Stimulated activated CD8-positive, alpha-beta memory T cell treated with anti-CD3 and anti-CD28 coated beads, Interleukin-7, amount 100 ng/mL, for 48 hours (primary cell): ENCODE measurements around the gene AFAP1.

Experiments used
- DNase-seq, 2 donors: peaks; one replicate each; pipeline ENCODE4 v3.0.0-alpha.2; 2020; ENCODE audit warnings: low read depth in 1 of 2; ENCODE audit errors: extremely low read depth in 1 of 2

The AFAP1 gene

GRCh38 chr4:7894677-7895181, 44.9 kb downstream of the AFAP1 start:
- no peak for DNase-seq

GRCh38 chr4:7894098-7894676, 45.5 kb downstream of the AFAP1 start:
- no peak for DNase-seq

- DNase-seq: no peak
These were observed 46.1 kb downstream of the AFAP1 start for GRCh38 chr4:7893539-7893938.

- no peak for DNase-seq
These were observed 47.2 kb downstream of the AFAP1 start for GRCh38 chr4:7892212-7893019.

GRCh38 chr4:7890635-7891393, 48.8 kb downstream of the AFAP1 start:
- DNase-seq: no peak

- DNase-seq: no peak
These were observed 52.2 kb downstream of the AFAP1 start for GRCh38 chr4:7887436-7887835.

GRCh38 chr4:7886007-7886973, 53.4 kb downstream of the AFAP1 start:
- no peak for DNase-seq

- DNase-seq: no peak
These were observed 54.2 kb downstream of the AFAP1 start for GRCh38 chr4:7885216-7886006.

GRCh38 chr4:7880683-7881082, 59.0 kb downstream of the AFAP1 start:
- DNase-seq: no peak

- no peak for DNase-seq
These were observed 60.5 kb downstream of the AFAP1 start for GRCh38 chr4:7879127-7879526.

- no peak for DNase-seq
These were observed 61.3 kb downstream of the AFAP1 start for GRCh38 chr4:7878323-7878722.

GRCh38 chr4:7877176-7877575, 62.5 kb downstream of the AFAP1 start:
- DNase-seq: no peak

- no peak for DNase-seq
These were observed 63.3 kb downstream of the AFAP1 start for GRCh38 chr4:7876201-7876875.

GRCh38 chr4:7874838-7875237, 64.8 kb downstream of the AFAP1 start:
- DNase-seq: no peak

GRCh38 chr4:7873881-7874280, 65.8 kb downstream of the AFAP1 start:
- no peak for DNase-seq

GRCh38 chr4:7872264-7872771, 67.3 kb downstream of the AFAP1 start:
- DNase-seq: no peak

- no peak for DNase-seq
These were observed 68.3 kb downstream of the AFAP1 start for GRCh38 chr4:7871356-7871755.

- no peak for DNase-seq
These were observed 70.7 kb downstream of the AFAP1 start for GRCh38 chr4:7868892-7869471.

- no peak for DNase-seq
These were observed 71.3 kb downstream of the AFAP1 start for GRCh38 chr4:7868436-7868775.
